ENCODE data around the gene LRRN2. TPM values are rescaled to one million over a fixed set of nuclear protein-coding genes. Genes with fewer than 3 reads are reported as not detected.

LRRN2 gene
- total RNA-seq, 1 experiment from 2014 or later: 5.0 TPM

DNA sequence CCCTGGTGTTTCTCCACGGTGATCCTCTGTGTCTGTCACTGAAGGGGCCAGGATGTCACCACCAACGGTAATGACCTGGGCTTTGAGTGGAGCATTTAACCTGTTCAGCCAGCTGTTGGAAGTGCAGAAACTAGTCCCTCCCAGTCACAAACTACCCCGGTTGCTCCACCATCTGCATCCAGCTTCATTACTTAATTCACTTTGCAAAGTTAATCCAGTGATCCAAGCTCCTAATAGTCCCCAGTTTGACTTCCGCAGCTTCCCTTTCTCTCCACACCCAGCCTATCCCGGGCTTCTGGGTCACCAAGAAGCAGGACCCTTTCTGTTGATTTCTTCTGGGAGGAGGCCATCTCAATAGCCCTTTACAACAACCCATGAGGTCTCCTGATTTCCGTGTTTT, 105.9 kb downstream of the LRRN2 start:
- DNase-seq (no peak), ATAC-seq (no peak)
- Histone ChIP-seq H3F3A (ENCODE audit: low read length, unreplicated experiment) (no peaks in the 10 kb centered on the region), H3K4me2 (ENCODE audit: low read length) (no peak overlapping the region), H4K20me1 (ENCODE audit: low read length) (no peaks in the 10 kb centered on the region), H3K4me1 (ENCODE audit: insufficient read depth, low read length) (peaks cover 20% of the 10 kb centered on the region), H3K27me3 (ENCODE audit: low read length) (no peaks in the 10 kb centered on the region), H3K27ac (ENCODE audit: low read length) (no peak overlapping the region), H3K9ac (ENCODE audit: low read length) (no peak overlapping the region), H3K9me2 (replicated peaks; ENCODE audit: low read length) (no peaks in the 10 kb centered on the region), H3K4me3 (ENCODE audit: low read length) (no peak overlapping the region), H3K79me2 (ENCODE audit: low read length) (no peaks in the 10 kb centered on the region), H2AFZ (ENCODE audit: low read length) (no peak overlapping the region), H3K9me3 (ENCODE audit: low read length) (no peaks in the 10 kb centered on the region), H3K36me3 (ENCODE audit: low read depth, low read length) (no peaks in the 10 kb centered on the region)
- POLR2A ChIA-PET (ENCODE audit: unreplicated experiment): no interaction called here
- TF ChIP-seq EZH2phosphoT487 (IDR thresholded peaks at IDR 0.05; ENCODE audit: borderline replicate concordance, low read length): no peak
- TF ChIP-seq, protein P1, sequence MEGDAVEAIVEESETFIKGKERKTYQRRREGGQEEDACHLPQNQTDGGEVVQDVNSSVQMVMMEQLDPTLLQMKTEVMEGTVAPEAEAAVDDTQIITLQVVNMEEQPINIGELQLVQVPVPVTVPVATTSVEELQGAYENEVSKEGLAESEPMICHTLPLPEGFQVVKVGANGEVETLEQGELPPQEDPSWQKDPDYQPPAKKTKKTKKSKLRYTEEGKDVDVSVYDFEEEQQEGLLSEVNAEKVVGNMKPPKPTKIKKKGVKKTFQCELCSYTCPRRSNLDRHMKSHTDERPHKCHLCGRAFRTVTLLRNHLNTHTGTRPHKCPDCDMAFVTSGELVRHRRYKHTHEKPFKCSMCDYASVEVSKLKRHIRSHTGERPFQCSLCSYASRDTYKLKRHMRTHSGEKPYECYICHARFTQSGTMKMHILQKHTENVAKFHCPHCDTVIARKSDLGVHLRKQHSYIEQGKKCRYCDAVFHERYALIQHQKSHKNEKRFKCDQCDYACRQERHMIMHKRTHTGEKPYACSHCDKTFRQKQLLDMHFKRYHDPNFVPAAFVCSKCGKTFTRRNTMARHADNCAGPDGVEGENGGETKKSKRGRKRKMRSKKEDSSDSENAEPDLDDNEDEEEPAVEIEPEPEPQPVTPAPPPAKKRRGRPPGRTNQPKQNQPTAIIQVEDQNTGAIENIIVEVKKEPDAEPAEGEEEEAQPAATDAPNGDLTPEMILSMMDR (conservative IDR thresholded peaks at IDR 0.05; ENCODE audit: low read depth, low read length): no peak
- no peak for TF ChIP-seq EZH2 (IDR thresholded peaks at IDR 0.05; ENCODE audit: low read length, unreplicated experiment)
- intact Hi-C loops (cut with micrococcal nuclease): loop anchor here (10.0 kb wide), 1 partner anchor 125 kb away; no protein-coding TSS in a partner anchor
- no TSS peak for BruUV-seq (replicated peaks)
- CTCF ChIA-PET: no interaction called here

- Histone ChIP-seq H3K4me2 (ENCODE audit: low read length) (no peak overlapping the region), H3K36me3 (ENCODE audit: low read depth, low read length) (no peaks in the 10 kb centered on the region), H2AFZ (ENCODE audit: low read length) (no peak overlapping the region), H3K9me2 (replicated peaks; ENCODE audit: low read length) (no peaks in the 10 kb centered on the region), H3K9me3 (ENCODE audit: low read length) (no peaks in the 10 kb centered on the region), H3K27me3 (ENCODE audit: low read length) (no peaks in the 10 kb centered on the region), H3K79me2 (ENCODE audit: low read length) (no peaks in the 10 kb centered on the region), H3K27ac (ENCODE audit: low read length) (no peak overlapping the region), H3K4me1 (ENCODE audit: insufficient read depth, low read length) (peaks cover 20% of the 10 kb centered on the region), H4K20me1 (ENCODE audit: low read length) (no peaks in the 10 kb centered on the region), H3K9ac (ENCODE audit: low read length) (no peak overlapping the region), H3K4me3 (ENCODE audit: low read length) (no peak overlapping the region), H3F3A (ENCODE audit: low read length, unreplicated experiment) (peaks cover 3% of the 10 kb centered on the region)
- ChIA-PET POLR2A (ENCODE audit: unreplicated experiment) (no interaction called here), CTCF (no interaction called here)
- TF ChIP-seq EZH2phosphoT487 (IDR thresholded peaks at IDR 0.05; ENCODE audit: borderline replicate concordance, low read length) (no peak), EZH2 (IDR thresholded peaks at IDR 0.05; ENCODE audit: low read length, unreplicated experiment) (no peak)
- TF ChIP-seq, protein P1 (conservative IDR thresholded peaks at IDR 0.05; ENCODE audit: low read depth, low read length): no peak
- intact Hi-C loops (cut with micrococcal nuclease): loop anchor here (10.0 kb wide), 1 partner anchor 126 kb away; no protein-coding TSS in a partner anchor
- ATAC-seq: no peak
- DNase-seq: no peak
- no TSS peak for BruUV-seq (replicated peaks)
Measured at GRCh38 chr1:204578867-204579664, 106.5 kb downstream of the LRRN2 start.
